HG03571 (cell line): ENCODE data around the gene ZFR2.
"Not testable (repeated sequence)": the region's sequence is repeated elsewhere in the genome, so short reads cannot be mapped to it uniquely, and the experiment has no call there.

Experiments
- ATAC-seq: cut with Tn5 transposase; IDR thresholded peaks from one replicate; pipeline ENCODE4 v1.9.1; 2021; ENCODE audit not compliant: unreplicated experiment

The ZFR2 gene

DNA sequence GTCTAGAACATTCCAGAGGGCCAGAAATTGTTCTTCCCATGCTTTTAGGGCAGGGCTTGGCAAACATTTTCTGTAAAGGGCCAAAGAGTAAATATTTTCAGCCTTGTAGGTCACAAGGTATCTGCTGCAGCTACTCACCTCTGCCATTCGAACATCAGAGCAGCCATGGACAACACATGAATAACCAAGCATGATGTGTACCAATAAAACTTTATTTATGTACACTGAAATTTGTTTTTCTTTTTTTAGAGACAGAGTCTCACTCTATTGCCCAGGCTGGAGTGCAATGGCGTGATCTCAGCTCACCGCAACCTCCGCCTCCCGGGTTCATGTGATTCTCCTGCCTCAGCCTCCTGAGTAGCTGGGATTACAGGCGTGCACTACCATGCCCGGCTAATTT is 111.1 kb downstream of the ZFR2 start:
- ATAC-seq: not testable (repeated sequence)
